Colonic mucosa (tissue), 4 donors: ENCODE measurements around the gene STK39. TPM values are rescaled to one million over a fixed set of nuclear protein-coding genes. Genes with fewer than 3 reads are reported as not detected.

ENCODE experiments used
- DNase-seq: peaks from one replicate; pipeline ENCODE4 v3.0.0-alpha.2; 2020
- H3K27ac ChIP-seq: fragments of 200-600 bp; one replicate; pipeline ENCODE4 v1.8.0; 2021
- H3K27me3 ChIP-seq: fragments of 200-600 bp; one replicate; pipeline ENCODE4 v1.8.0; 2021
- H3K36me3 ChIP-seq: fragments of 200-600 bp; one replicate; pipeline ENCODE4 v1.8.0; 2021
- H3K4me1 ChIP-seq: fragments of 200-600 bp; one replicate; pipeline ENCODE4 v1.8.0; 2021; ENCODE audit warnings: mild to moderate bottlenecking
- H3K4me3 ChIP-seq: fragments of 200-600 bp; one replicate; pipeline ENCODE4 v1.8.0; 2021
- H3K9ac ChIP-seq, 2 donors: one replicate each; pipeline ENCODE4 v1.7.0; 2013; ENCODE audit warnings: control low read depth in 2 of 2, low read depth in 2 of 2, low read length in 2 of 2
- H3K9me3 ChIP-seq: fragments of 200-600 bp; one replicate; pipeline ENCODE4 v1.8.0; 2021
- intact Hi-C: fragments of 100-400 bp; cut with DNase I; formaldehyde crosslinking; loops from one replicate; pipeline ENCODE4 v1.14.1; 2022
- total RNA-seq, 2 donors: library from RNA; stranded (reverse); fragmentation: NEBNext Ultra II Directional in 1 of 2; extraction: Animal tissue kit (Norgen Biotek cat#: 25700) in 1 of 2; gene quantifications; one replicate each; pipeline ENCODE4 v1.2.1, GENCODE V29; 2021
- TF ChIP-seq, protein P1 (sequence below): fragments of 200-600 bp; IDR thresholded peaks from one replicate; pipeline ENCODE4 v1.8.0; 2022; ENCODE audit warnings: antibody characterized with exemption, mild to moderate bottlenecking
- donor health status: healthy.
- donor health status: DM: no; HTN: no; CAD: no.
- donor health status: DM: no; HTN: no; CAD: no.

Gene STK39
- total RNA-seq, 2 donors from 2014 or later, result 35.9 to 41.2 TPM

DNA sequence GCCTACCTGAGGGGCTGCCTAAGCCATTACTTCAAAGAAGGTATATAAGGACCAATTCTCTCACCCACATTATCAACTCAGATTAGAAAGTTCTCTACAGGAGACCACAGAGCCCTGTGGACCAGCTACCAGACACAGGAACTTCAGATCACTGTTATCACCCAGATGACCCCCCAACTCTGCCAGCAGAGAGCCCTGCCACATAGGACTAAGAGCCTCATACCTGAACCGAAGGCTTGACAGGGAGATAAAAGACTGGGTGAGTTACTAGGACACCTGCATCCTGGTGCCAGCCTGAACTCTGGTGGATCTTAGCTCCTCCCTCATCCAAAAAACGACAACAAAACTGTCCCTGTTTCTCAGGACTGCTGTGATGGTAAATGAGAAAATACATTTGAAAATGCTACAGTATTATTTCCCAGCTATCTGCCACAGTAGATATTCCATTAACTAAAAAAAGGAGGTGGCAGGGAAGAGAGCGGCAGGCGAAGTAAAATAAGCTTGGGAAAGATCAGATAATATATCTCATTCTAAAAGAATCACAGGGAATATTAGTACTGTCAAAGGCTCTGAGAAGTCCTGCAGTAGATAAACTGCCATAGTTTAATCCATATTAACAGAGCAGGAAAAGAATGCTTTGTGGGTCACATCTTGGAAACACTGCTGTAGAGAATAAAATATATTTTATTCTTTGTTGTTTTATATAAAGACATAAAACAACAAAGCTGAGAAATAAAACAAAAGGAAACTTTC is 79.7 kb downstream of the STK39 start:
- no peaks in the 10 kb centered on the region for H3K9me3 ChIP-seq
- H3K36me3 ChIP-seq, result no peaks in the 10 kb centered on the region
- DNase-seq, result no peak
- no peaks in the 10 kb centered on the region for H3K4me1 ChIP-seq
- H3K27me3 ChIP-seq, result no peaks in the 10 kb centered on the region
- H3K27ac ChIP-seq, result no peak overlapping the region
- no peak overlapping the region for H3K9ac ChIP-seq
- intact Hi-C loops, result no loop called here
- H3K4me3 ChIP-seq, result no peak overlapping the region
- TF ChIP-seq, protein P1, sequence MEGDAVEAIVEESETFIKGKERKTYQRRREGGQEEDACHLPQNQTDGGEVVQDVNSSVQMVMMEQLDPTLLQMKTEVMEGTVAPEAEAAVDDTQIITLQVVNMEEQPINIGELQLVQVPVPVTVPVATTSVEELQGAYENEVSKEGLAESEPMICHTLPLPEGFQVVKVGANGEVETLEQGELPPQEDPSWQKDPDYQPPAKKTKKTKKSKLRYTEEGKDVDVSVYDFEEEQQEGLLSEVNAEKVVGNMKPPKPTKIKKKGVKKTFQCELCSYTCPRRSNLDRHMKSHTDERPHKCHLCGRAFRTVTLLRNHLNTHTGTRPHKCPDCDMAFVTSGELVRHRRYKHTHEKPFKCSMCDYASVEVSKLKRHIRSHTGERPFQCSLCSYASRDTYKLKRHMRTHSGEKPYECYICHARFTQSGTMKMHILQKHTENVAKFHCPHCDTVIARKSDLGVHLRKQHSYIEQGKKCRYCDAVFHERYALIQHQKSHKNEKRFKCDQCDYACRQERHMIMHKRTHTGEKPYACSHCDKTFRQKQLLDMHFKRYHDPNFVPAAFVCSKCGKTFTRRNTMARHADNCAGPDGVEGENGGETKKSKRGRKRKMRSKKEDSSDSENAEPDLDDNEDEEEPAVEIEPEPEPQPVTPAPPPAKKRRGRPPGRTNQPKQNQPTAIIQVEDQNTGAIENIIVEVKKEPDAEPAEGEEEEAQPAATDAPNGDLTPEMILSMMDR, result no peak

DNA sequence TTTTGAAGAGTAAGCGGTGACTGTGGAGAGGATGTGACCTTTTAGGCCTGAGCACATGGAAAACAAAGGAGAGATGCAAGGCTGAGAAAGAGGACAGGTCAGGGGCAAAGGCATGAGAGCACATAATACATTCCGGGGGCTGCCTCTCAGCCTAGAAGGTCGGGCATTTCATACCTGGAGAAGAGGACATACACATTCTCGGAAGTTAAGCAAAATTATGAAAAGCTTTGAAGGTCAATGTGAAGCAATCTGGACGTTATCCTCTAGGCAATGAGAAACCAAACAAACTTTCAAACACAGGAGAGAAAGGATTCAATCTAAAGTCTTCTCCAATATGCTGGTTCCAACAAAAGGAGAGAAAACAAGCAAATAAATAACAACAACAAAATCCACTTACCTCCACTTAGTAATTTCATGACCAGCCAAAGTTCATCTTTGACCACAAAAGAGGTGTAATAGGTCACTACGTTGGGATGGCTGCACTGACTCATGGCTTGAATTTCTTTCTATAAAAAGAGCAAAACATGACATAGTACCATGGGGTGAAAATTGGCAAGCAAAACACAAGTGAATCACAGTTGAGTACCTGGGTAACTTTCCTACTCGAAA is 80.4 kb downstream of the STK39 start:
- TF ChIP-seq, protein P1, result no peak
- H3K9ac ChIP-seq, result no peak overlapping the region
- no peaks in the 10 kb centered on the region for H3K4me1 ChIP-seq
- H3K36me3 ChIP-seq, result no peaks in the 10 kb centered on the region
- H3K4me3 ChIP-seq, result no peak overlapping the region
- H3K27me3 ChIP-seq, result no peaks in the 10 kb centered on the region
- no peak overlapping the region for H3K27ac ChIP-seq
- DNase-seq, result no peak
- intact Hi-C loops, result no loop called here
- H3K9me3 ChIP-seq, result no peaks in the 10 kb centered on the region

DNA sequence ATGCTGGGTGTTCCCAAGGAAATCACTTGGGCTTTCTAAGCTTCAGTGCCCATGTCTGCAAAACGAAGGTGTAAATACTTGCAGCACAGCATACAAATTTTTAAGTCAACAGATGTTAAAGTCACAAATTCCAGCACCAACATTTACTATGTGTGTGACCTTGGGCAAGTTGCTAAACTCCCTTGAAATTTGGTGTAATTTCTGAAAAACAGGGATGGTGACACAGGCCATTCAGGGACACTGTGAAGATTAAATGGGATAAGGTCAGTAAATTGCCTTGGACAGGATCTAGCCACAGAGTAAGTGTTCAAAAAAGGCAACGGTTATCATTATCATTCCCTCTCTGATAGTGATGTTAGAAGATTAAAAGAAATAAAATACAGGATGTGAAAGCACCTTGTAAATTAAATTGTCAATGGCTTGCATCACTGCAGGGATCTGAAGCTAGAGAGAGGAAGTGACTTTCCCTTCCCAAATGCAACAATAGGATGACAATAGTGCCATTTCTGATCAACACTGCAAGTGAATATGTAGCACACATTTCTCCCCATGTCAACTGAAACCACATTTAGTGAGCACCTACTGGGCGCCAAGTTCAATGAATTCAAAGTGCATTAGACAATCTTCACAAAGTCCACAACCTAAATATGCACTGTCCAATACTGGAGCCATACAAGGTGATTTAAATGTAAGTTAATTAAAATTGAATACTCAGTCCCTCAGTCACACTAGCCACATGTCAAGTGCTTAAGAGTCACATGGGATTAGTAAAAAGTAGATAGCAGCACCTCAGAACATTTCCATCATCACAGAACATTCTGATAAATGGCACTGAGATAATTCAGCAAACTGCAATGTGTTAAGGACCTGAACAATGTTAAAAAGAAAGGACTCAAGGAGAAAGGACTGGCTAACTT is 81.2 kb downstream of the STK39 start:
- no peak overlapping the region for H3K9ac ChIP-seq
- intact Hi-C loops, result no loop called here

DNA sequence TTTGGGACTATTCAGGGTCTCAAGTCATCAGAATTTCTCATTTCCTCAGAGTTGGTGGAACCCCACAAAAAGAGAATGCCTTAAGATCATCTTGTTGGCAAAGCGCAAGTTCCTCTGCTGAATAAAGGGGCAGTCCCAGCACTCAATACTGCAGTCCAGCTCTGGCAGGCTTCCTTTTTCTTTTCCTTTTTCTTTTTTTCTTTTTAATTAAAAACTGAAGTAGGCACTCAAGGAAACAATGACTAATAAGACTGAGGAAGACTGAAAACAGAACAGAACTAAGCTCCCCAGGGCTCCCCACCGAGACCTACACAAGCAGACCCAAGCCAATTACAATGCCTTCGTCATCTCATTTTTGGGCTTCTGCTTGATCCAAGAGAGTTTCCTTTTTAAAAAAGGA is 82.0 kb downstream of the STK39 start:
- H3K4me3 ChIP-seq, result no peak overlapping the region
- DNase-seq, result no peak
- intact Hi-C loops, result no loop called here
- no peaks in the 10 kb centered on the region for H3K27me3 ChIP-seq
- H3K9ac ChIP-seq, result no peak overlapping the region
- no peak overlapping the region for H3K27ac ChIP-seq
- no peaks in the 10 kb centered on the region for H3K9me3 ChIP-seq
- no peaks in the 10 kb centered on the region for H3K36me3 ChIP-seq
- H3K4me1 ChIP-seq, result no peaks in the 10 kb centered on the region
- TF ChIP-seq, protein P1, result no peak

More for the DNA sequence above, 81.2 kb downstream of the STK39 start:
- H3K4me3 ChIP-seq, result no peak overlapping the region
- no peak overlapping the region for H3K27ac ChIP-seq
- H3K36me3 ChIP-seq, result no peaks in the 10 kb centered on the region
- no peak for DNase-seq
- no peaks in the 10 kb centered on the region for H3K9me3 ChIP-seq
- H3K27me3 ChIP-seq, result no peaks in the 10 kb centered on the region
- H3K4me1 ChIP-seq, result no peaks in the 10 kb centered on the region
- TF ChIP-seq, protein P1, result no peak

DNA sequence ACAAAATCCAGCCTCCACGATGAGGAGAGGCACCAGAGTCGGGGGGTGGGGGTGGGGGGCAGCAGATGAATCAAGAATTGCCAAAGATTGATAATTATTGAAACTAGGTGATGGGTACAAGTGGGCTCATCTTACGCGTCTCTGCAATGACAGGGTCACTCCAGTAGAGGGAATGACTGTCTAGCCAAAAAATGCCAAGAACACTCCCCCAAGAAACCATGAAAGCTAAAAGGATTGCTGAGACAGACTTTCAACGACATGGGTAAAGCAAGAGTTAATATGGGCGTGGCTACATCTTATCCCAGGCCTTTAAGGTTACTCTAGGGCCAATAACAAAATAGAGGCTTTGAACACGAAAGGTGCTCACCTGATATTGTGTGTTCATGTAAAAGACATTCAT is 86.5 kb downstream of the STK39 start:
- Histone ChIP-seq H3K27ac (no peak overlapping the region), H3K9ac (no peak overlapping the region), H3K36me3 (peaks cover 3% of the 10 kb centered on the region), H3K27me3 (no peaks in the 10 kb centered on the region), H3K9me3 (no peaks in the 10 kb centered on the region), H3K4me3 (no peak overlapping the region), H3K4me1 (no peaks in the 10 kb centered on the region)
- intact Hi-C loops, result no loop called here
- TF ChIP-seq, protein P1, result no peak
- DNase-seq, result no peak
